A673 (cell line): Measurements from ENCODE around the gene SLC6A2. TPM values are rescaled to one million over a fixed set of nuclear protein-coding genes. Genes with fewer than 3 reads are reported as not detected.
"Not testable (repeated sequence)": the region's sequence is repeated elsewhere in the genome, so short reads cannot be mapped to it uniquely, and the experiment has no call there.

Experiments used
- BruUV-seq: library from RNA; stranded (reverse); fragments of 400-500 nt; replicated peaks from 2 replicates; lab custom pipeline; 2021; lab: Mats Ljungman, UMichigan
- CTCF ChIA-PET: fragments of 300-600 bp; sonication (Branson Sonifier 250); formaldehyde crosslinking; loops from one replicate; lab custom pipeline; 2022; ENCODE audit warnings: antibody characterized with exemption; lab: Charles Lee
- POLR2A ChIA-PET: fragments of 300-600 bp; sonication (Branson Sonifier 250); formaldehyde crosslinking; loops from one replicate; lab custom pipeline; 2022; ENCODE audit warnings: antibody characterized with exemption; ENCODE audit not compliant: low non-redundant PET; lab: Charles Lee
- DNase-seq: peaks from one replicate; pipeline ENCODE4 v3.0.0-alpha.2; 2015; ENCODE audit warnings: low spot score
- H3K27ac ChIP-seq: fragments of 200-600 bp; sonication (generic); 2 replicates; pipeline ENCODE4 v1.5.1; 2016; ENCODE audit warnings: mixed run types, low read depth, mild to moderate bottlenecking, mixed read lengths, antibody characterized with exemption, low read length; ENCODE audit not compliant: poor library complexity, severe bottlenecking
- H3K27me3 ChIP-seq: fragments of 200-600 bp; sonication (generic); replicated peaks from 2 replicates; pipeline ENCODE4 v1.6.1; 2017; ENCODE audit warnings: mixed run types, low read depth, mild to moderate bottlenecking, mixed read lengths, antibody characterized with exemption, low read length; ENCODE audit not compliant: insufficient read depth, poor library complexity
- H3K36me3 ChIP-seq: fragments of 200-600 bp; sonication (generic); 2 replicates; pipeline ENCODE4 v1.6.1; 2016; ENCODE audit warnings: mixed run types, mild to moderate bottlenecking, mixed read lengths, antibody characterized with exemption, low read length; ENCODE audit not compliant: insufficient read depth, poor library complexity, severe bottlenecking
- H3K4me1 ChIP-seq: fragments of 200-600 bp; sonication (generic); 2 replicates; pipeline ENCODE4 v1.6.1; 2017; ENCODE audit warnings: mixed run types, mild to moderate bottlenecking, mixed read lengths, antibody characterized with exemption, low read length; ENCODE audit not compliant: insufficient read depth, poor library complexity, severe bottlenecking
- H3K4me3 ChIP-seq: fragments of 200-600 bp; sonication (generic); 2 replicates; pipeline ENCODE4 v1.5.1; 2016; ENCODE audit warnings: low read depth, mixed run types, mild to moderate bottlenecking, mixed read lengths, low read length; ENCODE audit not compliant: poor library complexity, severe bottlenecking
- H3K9me3 ChIP-seq: fragments of 200-600 bp; sonication (generic); 2 replicates; pipeline ENCODE4 v1.6.1; 2016; ENCODE audit warnings: mixed run types, low read depth, mild to moderate bottlenecking, mixed read lengths, antibody characterized with exemption, low read length; ENCODE audit not compliant: poor library complexity, severe bottlenecking
- CTCF ChIP-seq: fragments of 300-800, 200-600 bp; sonication (generic); conservative IDR thresholded peaks from 2 replicates; pipeline ENCODE4 v1.5.1; 2017; ENCODE audit warnings: low read depth, mild to moderate bottlenecking, antibody characterized with exemption, low read length, moderate library complexity, mixed read lengths
- EZH2 ChIP-seq: fragments of 200-600 bp; sonication (generic); IDR thresholded peaks from 2 replicates; pipeline ENCODE4 v1.6.1; 2017; ENCODE audit warnings: borderline replicate concordance, low read depth, mild to moderate bottlenecking, mixed read lengths, antibody characterized with exemption, low read length; ENCODE audit not compliant: poor library complexity, severe bottlenecking
- intact Hi-C: fragments of 100-400 bp; cut with micrococcal nuclease; formaldehyde crosslinking; loops from one replicate; pipeline ENCODE4 v1.10.0; 2022; ENCODE audit not compliant: unreplicated experiment
- total RNA-seq: library from RNA; stranded (reverse); gene quantifications from 2 replicates; pipeline ENCODE4 v1.2.3, GENCODE V29; 2021

SLC6A2 gene
- total RNA-seq, 1 experiment from 2014 or later, result not detected

- no peaks in the 10 kb centered on the region for H3K36me3 ChIP-seq
- no peaks in the 10 kb centered on the region for H3K9me3 ChIP-seq
- no peaks in the 10 kb centered on the region for H3K4me1 ChIP-seq
- TF ChIP-seq CTCF (no peak), EZH2 (no peak)
- ChIA-PET POLR2A (no interaction called here), CTCF (no interaction called here)
- H3K4me3 ChIP-seq, result no peak overlapping the region
- DNase-seq, result no peak
- intact Hi-C loops, result no loop called here
- no peak overlapping the region for H3K27ac ChIP-seq
- BruUV-seq, result no TSS peak
- peaks cover 5% of the 10 kb centered on the region for H3K27me3 ChIP-seq
Measured at GRCh38 chr16:55737966-55738365, 82.2 kb downstream of the SLC6A2 start.

- ChIA-PET CTCF (no interaction called here), POLR2A (no interaction called here)
- Histone ChIP-seq H3K36me3 (no peaks in the 10 kb centered on the region), H3K27ac (no peak overlapping the region), H3K4me3 (no peak overlapping the region), H3K9me3 (no peaks in the 10 kb centered on the region), H3K27me3 (no peaks in the 10 kb centered on the region), H3K4me1 (no peaks in the 10 kb centered on the region)
- TF ChIP-seq CTCF, result no peak
- no peak for TF ChIP-seq EZH2
- no TSS peak for BruUV-seq
- intact Hi-C loops, result no loop called here
- DNase-seq, result no peak
Measured at GRCh38 chr16:55746081-55746480, 90.3 kb downstream of the SLC6A2 start.

- H3K4me1 ChIP-seq, result no peaks in the 10 kb centered on the region
- H3K9me3 ChIP-seq, result peaks cover 6% of the 10 kb centered on the region
- CTCF ChIA-PET, result no interaction called here
- DNase-seq, result no peak
- intact Hi-C loops, result no loop called here
- H3K27me3 ChIP-seq, result no peaks in the 10 kb centered on the region
- H3K27ac ChIP-seq, result no peak overlapping the region
- no peak overlapping the region for H3K4me3 ChIP-seq
- no peaks in the 10 kb centered on the region for H3K36me3 ChIP-seq
- TF ChIP-seq CTCF, result no peak
- TF ChIP-seq EZH2, result no peak
- POLR2A ChIA-PET, result no interaction called here
- no TSS peak for BruUV-seq
Measured at GRCh38 chr16:55747785-55748184, 92.0 kb downstream of the SLC6A2 start.

GRCh38 chr16:55752465-55753144 lies 96.8 kb downstream of the SLC6A2 start:
- POLR2A ChIA-PET, H3K36me3 ChIP-seq, H3K27me3 ChIP-seq, BruUV-seq, H3K4me3 ChIP-seq, CTCF ChIA-PET, intact Hi-C loops, H3K4me1 ChIP-seq: not testable (repeated sequence)
- peak; percentile 66 for DNase-seq
- H3K27ac ChIP-seq, result peak overlapping the region; percentile 72
- peaks cover 10% of the 10 kb centered on the region for H3K9me3 ChIP-seq

- H3K4me3 ChIP-seq, CTCF ChIA-PET, intact Hi-C loops, H3K36me3 ChIP-seq, H3K4me1 ChIP-seq, H3K27me3 ChIP-seq, BruUV-seq: not testable (repeated sequence)
- POLR2A ChIA-PET, result interaction anchor here (0.6 kb wide), 1 partner anchor 170 kb away, joined by 4 read pairs; no protein-coding TSS in a partner anchor
- peak; percentile 46 for DNase-seq
- Histone ChIP-seq H3K27ac (peak overlapping the region; percentile 72), H3K9me3 (peaks cover 10% of the 10 kb centered on the region)
Measured at GRCh38 chr16:55753145-55753631, 97.4 kb downstream of the SLC6A2 start.
